HG03520 (cell line): ENCODE results near the gene CD69.

Experiments
- ATAC-seq: cut with Tn5 transposase; IDR thresholded peaks from one replicate; pipeline ENCODE4 v1.9.1; 2021; ENCODE audit warnings: mild to moderate bottlenecking, moderate library complexity; ENCODE audit not compliant: unreplicated experiment

CD69 gene

DNA sequence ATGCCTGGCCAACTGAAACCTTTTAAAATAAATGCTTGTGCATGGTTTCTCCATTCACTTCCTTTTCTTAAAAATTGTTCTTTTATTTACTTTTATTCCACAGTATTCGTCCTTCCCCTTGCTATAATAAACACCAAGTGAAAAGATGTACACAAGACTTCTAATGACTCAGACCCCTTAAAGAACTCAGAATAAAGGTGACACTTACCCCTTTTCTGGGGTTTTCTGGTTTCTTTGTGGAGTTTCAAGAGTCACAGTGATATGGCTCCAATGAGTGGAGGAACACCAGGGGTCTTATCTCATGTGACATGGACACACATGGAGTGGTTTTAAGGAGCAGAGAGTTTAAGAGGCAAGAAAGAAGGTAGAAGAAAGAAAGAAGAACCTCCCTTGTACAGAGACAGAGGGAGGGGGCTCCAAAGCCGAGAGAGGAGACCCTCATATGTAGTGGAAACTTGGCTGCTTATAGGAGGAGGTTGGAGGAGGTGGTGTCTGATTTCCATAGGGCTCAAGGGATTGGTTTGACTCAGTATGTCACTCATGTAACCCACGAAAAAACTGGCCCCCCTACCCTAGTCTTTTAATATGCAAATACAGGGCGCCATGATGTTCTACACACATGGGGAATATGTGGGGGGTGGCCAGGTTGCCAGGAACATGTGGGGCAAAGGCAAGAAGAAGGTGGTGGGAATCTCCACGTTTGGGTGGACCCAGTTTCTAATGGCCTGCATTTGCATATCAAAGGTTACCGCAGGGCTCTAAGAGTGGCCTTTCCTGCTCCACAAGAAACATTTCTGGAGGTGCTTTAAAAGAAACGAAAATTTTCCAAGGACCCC lies 22.1 kb upstream of the CD69 start:
- ATAC-seq, result no peak

DNA sequence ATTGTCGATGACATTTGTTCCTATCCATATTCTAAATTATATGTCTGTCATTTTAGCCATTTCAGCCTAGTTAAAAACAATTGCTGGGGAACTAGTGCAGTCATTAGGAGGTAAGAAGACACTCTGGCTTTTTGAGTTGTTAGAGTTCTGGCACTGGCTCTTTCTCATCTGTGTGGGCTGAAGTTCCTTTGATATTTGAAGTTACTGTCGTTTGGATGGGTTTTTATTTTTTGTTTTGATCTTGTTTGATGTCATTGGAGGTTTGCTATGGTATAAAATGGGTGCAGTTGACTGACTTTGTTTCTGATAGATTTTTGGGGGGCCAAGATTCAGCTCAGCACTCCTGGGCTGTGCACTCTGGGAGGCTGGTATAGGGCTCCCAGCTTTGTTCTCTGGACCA lies 20.7 kb upstream of the CD69 start:
- ATAC-seq, result no peak

DNA sequence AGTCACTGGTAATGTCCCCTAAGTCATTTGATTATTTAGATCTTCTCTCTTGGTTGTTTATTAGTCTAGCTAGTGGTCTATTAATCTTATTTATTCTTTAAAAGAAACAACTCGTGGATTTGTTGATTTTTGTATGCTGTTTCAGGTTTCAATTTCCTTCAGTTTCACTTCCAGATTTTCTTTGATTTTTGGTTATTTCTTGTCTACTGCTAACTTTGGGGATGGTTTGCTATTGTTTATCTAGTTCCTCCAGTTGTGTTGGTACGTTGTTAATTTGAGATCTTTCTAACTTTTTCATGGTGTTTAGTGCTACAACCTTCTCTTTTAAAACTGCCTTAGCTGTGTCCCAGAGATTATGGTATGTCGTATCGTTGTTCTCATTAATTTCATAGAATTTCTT lies 18.5 kb upstream of the CD69 start:
- no peak for ATAC-seq

DNA sequence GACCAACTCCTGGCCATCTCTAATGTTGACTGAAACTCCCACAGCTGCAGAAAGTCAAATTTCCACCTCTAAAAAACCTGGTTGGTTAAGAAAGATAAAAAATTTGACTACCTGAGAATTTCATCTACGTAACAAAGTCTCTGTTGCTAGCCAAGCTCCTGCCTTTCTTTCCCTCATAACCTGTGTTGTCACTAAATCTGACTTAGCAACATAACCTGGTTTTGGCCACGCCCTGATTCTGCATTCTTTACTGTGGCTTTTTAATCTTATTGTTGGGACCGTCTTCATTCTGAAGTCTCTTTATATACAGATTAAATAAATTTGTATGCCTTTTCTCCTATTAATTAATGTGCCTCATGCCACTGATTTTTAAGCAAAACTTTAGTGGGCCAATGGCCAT lies 16.1 kb upstream of the CD69 start:
- ATAC-seq, result no peak

DNA sequence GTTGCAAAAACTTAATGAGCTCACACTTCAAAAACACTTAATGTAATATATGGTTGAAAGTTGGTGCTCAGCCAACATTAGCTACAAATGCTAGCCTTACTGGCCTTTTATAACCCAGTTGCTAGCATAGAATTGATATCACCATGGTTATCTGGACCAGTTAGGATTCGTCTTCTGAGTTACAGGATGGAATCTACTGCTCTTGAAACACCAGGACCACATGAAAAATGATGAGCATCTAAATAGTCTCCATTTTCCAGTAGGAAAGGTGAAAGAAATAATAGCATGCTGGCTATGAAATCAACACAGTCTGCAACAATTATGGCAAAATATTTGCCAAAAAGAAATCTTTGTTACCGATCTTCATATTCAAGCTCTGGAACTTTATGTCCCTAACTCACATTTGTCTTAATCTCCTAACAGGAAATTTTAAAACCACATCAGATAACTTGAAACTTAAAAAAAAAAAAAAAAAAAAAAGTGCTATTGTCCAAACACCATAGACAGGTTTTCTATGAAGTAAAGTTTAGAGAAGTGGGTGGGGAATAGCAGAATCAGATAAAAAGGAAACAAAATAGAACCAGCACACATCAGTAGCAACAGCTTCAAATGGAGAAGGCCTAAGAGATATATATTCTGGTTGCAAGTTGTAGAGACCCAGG lies 12.6 kb upstream of the CD69 start:
- no peak for ATAC-seq

DNA sequence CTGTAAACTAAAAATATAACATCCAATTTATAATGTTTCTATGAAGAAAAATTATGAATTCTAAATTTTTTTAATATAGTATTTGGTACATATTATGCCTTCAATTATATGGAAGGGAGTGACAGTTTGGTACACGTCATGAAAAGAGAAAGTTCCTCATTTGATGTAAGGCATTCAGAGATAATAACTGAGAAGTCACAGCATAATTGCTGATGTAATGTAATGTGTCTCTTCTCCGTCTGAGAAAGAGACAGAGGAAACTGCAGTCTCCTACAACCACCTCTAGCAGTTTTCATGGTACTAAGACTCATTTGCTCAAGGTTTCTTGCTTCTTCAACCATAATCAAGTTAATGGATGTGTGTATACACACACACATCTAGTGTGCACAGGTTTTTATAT lies 2.3 kb upstream of the CD69 start:
- ATAC-seq, result no peak

DNA sequence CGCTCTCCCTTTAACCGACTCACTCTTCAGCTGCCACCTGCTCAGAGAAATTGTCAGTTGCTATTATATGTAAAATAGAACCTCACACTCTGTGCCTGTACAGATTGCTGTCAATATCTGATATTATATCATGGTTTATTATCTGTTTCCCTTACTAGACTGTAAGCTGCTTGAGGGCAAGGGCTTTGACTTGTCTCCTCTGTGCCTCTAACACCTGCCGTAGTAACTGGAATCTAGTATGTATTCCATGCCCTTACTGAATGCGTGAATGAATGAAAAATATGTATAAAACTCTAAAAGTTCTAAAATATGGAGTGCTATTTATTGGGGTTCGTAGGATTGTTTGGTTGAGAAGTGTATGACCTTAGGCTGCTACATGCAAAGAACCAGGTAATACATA lies 1.7 kb upstream of the CD69 start:
- ATAC-seq, result no peak

DNA sequence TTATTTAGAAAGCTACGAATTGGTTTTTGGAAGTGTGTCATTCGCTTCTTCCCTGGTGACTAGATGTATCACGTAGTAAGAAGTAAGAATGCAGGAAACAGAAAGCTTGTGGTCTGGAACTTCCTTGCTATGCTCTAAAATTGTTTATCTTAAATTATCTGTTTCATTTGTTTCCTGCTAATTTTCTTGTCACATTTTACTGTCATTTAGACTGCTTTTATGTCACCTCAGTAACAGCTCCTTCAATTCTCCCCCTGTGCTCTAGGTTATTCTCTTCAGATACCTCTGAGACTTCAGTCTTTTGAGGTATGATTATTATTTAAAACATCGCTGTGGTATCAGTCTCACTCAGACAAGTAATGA lies 699 bp upstream of the CD69 start:
- ATAC-seq, result no peak

DNA sequence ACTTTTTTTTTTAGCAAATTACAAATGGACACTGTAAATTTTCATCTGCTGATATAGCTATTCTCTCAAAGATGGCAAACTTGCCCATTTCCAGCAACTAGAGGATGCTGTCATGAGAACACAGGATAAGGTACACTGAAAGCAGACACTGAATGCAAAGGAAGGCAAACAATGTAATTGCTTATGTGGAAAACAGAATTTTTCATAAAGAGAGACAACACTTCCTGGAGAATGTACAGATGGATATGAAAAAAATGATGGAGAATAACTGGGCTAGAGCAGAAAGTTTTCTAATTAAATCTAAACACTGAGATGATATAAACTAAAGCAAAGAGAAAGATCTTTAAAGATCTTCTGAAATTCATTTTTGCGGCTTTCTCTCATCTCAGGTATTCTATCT lies 581 bp downstream of the CD69 start:
- ATAC-seq, result no peak

DNA sequence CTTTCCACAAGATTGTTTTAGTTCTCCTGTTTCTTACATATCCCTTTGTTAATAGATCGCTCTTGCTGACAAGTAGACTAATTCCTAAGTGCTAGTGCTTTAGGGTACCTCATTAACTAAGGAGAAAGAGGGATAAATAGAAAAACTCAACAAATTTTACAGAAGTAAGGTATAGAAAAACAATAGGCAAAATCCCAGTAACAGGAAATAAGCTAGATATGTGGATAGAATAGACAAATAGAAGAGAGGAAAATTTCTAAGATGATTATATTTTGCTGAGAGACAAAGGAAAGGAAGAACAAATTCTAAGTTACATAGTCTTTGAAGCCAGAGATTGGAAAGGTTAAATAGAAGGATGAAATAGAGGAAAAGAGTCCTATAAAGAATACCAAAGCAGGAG lies 1.0 kb downstream of the CD69 start:
- no peak for ATAC-seq

DNA sequence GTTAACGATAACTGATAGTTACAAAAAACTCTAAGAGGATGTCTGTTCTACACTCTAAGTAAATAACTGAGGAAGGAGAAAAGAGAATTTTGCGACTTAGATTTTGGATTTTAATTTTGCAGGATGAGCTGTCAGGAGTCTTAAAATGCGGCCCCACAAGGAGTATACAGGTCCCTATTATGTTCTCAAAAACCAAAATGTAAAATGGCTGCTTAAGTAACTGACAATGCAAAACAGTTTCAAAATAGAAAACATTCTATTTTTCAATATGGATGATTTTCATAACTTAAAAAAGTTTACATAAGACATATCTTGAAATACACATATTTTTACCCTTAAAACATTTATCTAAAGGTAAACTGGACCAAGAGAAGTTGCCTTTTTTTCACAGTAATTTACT lies 2.6 kb downstream of the CD69 start:
- no peak for ATAC-seq

DNA sequence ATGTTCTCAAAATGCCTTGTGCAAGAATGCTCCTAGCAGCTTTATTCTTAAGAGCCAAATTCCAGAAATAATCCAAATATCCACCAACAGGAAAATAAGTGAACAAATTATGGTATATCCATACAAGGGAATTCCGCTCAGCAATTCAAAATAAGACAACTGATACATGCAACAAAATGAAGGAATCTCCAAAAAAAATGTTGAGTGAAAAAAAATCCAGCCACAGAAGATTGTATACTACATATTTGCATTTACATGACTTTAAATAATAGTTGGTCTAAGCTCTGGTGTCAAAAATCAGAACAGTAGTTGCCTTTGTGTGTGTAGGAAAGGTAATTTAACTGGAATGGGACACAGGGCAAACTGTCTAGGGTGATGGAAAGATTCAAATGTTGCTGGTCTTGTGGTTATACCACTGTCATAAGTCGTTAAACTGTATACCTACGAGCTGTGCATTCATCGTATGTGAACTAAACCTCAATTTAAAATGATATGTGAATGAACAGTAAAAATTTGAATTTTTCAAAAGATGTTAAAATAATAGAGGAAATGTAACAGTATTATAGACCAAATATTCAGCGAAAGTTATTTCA lies 3.2 kb downstream of the CD69 start:
- ATAC-seq, result no peak

DNA sequence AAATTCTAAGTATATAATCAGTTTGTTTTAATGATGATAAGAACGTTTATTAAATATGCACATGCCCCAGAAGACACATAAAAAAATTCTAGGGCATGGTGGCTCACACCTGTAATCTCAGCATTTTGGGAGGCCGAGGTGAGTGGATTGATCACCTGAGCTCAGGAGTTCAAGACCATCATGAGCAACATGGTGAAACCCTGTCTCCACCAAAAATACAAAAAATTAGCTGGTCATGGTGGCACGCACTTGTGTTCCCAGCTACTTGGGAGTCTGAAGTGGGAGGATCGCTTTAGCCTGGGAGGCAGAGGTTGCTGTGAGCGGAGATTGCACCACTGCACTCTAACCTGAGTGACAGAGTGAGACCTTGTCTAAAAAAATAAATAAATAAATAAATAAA lies 4.0 kb downstream of the CD69 start:
- ATAC-seq, result no peak

DNA sequence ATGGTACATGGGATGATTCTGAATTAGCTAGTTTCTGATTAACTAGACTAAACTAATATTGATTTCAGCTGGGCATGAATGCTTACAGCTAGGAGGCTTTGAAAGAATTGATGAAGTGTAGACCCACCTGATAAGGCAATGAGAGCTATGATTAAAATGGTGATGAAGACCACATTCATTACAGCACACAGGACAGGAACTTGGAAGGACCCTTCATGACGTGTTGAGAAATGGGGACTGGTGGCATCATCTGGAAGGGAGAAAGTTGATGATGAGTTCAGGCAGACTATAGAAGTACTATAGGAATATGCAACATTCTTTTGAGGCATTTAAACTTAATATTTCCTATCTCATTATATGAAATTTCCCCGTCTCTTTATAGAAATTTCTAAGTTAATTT lies 4.5 kb downstream of the CD69 start:
- ATAC-seq, result no peak

DNA sequence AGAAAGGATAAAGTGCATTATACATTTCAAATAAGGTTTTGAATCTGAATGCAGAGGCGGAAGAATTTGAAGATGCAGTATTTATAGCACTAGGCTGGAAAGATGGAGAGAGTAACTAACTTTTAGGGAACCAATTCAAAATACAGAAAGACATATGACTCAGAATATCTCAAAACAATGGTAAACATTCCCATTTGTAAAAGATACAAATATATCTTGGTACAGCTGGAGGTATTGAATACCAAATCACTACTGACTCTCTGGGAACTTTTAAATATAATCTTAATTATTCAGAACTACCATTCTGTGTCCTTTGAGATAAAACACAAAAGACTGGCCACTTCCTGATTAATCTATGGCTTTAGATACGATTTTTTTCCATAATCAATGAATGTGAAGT lies 5.1 kb downstream of the CD69 start:
- ATAC-seq, result no peak

DNA sequence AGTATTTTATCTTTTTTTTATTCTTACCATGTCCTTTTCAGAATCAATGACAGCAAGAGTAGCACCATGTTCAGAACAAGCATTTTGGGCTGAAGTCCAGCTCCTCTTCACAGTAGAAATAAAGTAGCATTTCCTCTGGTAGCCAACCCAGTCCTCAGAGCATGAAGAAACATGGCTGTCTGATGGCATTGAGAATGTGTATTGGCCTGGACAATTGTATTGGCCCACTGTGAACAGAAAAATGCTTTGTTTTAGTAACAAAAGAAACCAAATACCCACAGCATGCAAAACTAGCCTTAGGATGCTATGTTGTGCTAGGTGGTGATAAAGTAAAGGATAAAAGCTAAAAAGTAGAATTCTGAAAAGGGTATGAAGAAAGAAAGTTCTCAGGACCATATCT lies 5.7 kb downstream of the CD69 start:
- ATAC-seq, result no peak

DNA sequence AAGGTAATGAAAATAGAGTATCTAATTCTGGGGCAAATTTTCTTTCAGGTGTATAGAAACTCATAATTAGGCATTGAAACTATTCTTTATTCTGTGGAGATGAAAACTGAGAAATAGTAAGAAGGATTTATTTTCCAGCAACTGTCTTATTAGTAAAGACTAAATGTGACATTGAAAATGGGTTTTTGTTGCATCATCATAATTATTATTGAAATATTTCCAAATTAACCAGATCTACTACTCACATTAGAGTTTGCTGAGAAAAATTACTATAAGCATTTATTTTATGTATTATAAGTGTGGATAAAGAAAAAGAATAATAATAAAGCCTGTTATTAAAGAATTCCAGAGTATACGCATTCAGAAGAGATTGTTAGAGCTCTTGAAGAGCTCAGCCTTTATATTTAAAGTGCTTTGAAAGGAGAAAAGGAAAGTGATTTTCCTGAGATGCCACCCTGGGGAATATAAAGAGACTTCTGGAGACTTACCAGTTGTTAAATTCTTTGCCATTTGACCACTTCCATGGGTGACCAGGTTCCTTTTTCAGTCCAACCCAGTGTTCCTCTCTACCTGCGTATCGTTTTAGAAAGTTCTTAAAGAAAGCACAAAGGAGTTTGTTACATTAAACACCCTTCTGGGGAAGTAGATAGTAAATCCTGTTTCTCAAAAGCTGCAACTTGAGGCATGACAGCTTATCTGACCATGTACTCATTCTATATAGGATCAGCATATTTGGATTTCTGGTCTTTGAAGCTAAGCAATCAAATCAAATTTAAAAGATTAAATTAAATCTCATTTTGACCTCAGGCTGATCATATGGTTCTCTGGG lies 6.4 kb downstream of the CD69 start:
- no peak for ATAC-seq

DNA sequence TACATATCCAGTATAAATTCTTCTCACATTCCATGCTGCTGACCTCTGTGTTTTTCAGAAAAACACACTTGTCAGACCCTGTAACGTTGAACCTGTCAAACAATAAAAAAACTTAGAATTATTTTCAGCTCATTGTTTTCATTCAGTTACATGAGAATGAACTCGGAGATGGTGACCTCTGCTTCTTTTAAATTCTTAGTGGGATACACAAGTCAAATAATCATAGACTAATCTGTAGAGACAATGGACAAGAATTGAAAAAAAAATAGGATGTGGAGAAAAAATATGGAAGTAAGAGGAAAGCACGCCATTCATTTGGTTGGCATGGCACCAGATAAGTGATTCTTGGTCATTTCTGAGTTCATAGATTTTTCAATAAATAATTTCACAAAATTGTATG lies 7.2 kb downstream of the CD69 start:
- no peak for ATAC-seq

DNA sequence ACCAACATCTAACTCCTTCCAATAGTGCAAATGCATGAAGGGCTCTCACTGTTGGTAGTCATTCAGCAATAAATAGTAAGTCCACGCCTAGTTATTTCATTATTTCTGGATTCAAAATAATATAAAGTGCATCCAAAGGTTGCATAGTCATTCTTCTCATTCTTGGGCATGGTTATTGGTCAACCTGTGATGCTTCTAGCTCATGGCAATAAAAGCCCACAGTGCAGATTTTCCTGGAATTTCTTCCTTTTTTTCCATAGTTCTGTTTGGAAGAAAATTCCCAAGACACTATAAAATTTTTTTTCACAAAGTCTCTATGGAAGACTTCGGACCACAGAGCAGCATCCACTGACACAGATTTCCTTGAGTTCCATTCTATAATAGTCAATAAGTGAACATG lies 7.6 kb downstream of the CD69 start:
- ATAC-seq, result no peak

DNA sequence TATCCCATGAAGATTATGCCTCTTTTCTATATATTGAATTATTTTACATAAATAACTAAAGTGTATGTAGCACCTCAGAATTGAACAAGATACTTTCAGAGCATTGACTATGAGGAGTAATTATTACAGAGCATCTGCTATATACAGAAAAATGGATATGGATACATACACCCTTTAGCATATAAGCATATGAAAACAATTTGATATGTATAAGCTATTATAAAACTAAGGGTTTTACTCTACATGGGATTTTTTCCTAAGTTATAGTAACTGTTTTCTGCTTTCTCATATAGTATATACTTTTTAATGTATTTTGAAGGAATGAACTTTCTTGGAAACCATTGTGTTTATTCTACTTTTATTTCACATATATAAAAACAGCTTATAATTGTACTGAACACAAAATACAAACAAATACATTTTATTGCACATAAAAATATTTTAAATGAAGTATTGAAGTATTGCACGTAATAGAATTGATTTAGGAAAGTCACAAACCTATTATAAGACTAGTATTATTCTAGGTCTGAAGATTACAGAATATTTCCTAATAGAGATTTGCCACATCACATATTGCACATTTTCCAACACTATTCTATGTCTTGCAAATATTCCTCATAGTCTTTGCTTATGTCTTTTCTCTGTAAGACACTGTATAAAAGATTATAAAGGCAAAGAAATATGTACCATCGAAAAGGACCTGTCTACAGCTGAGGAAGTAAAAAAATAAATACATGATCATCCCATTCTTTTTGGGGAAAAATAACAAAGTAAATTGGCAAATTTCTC lies 8.4 kb downstream of the CD69 start:
- no peak for ATAC-seq
